ENCODE measurements around the gene KLC1.

The KLC1 gene

DNA sequence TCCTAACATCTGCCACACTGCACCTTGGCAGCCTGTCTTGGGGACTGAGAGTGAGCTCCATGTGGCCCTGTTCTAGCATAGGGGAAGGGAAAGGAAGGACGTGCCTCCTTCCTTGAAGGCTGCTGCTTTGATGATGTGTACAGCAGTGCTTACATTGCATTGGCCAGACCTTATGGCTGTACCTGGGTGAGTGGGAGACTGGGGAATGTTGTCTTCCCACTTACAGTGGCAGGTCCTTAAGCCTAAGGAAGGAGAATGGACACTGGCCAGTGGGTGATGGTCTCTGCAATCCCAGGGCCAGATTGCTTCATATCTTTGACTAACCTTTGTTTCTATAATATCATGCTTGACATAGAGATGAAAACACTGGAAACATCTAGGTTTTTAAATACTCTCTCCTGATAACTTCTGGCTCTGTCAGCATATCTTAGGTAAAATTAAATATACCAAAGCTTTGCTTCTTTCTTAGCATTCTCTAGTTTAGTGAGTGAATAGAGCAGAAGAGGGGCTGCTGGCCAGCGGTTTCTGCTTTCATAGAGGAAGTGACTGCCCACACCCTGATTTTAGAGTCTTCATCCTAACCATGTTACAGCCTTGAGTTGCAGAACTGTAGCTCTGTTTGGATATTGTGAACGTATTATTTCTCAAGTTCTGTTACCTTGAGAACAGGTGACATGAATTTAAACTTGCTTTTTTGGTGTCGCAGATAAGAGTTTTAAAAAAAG lies 27.2 kb downstream of the KLC1 start:
- no peak overlapping the region for H3K4me3 ChIP-seq (ENCODE audit: low read depth, low read length)
- DNase-seq (ENCODE audit: low read depth, low spot score) = no peak
- no peak for TF ChIP-seq CTCF (IDR thresholded peaks at IDR 0.05; ENCODE audit: low read depth, low read length)
- in situ Hi-C loops (cut with HindIII; ENCODE audit: low sequenced_read_pairs) = no loop called here

DNA sequence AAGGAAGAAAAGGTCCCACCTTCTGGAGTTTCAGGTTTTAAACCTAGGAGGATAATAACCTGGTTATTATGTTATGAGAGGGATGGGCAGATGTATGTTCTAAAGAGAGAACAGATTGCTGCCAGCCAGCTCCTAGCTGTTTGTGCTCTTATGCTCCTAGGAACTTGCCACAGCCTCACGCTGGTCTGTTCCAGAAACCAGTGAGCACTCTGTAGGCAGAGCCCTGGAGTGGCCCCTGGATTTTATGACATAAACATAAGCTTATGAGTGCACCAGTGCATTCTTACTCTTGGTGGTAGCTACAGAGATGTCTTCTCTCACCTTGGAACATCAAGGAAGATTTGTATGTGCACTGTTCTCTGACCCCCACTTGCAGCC lies 27.7 kb downstream of the KLC1 start:
- TF ChIP-seq CTCF (IDR thresholded peaks at IDR 0.05; ENCODE audit: low read depth, low read length) = no peak
- H3K4me3 ChIP-seq (ENCODE audit: low read depth, low read length) = no peak overlapping the region
- DNase-seq (ENCODE audit: low read depth, low spot score) = no peak
- in situ Hi-C loops (cut with HindIII; ENCODE audit: low sequenced_read_pairs) = no loop called here

DNA sequence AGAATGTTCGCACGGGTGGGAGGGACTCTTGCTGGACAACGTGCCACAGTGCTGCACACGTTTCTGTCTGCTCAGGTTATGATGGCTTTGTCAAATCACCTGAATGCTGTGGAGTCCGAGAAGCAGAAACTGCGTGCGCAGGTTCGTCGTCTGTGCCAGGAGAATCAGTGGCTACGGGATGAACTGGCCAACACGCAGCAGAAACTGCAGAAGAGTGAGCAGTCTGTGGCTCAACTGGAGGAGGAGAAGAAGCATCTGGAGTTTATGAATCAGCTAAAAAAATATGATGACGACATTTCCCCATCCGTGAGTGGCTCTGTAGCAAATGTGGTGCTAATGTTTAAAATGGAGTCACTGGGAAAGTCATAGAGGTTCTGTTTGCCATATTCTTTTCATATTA lies 28.5 kb downstream of the KLC1 start:
- TF ChIP-seq CTCF (IDR thresholded peaks at IDR 0.05; ENCODE audit: low read depth, low read length) = no peak
- DNase-seq (ENCODE audit: low read depth, low spot score) = peak; percentile 56
- in situ Hi-C loops (cut with HindIII; ENCODE audit: low sequenced_read_pairs) = no loop called here
- no peak overlapping the region for H3K4me3 ChIP-seq (ENCODE audit: low read depth, low read length)

GRCh38 chr14:103659631-103660030 lies 30.6 kb downstream of the KLC1 start:
- no peak overlapping the region for H3K4me3 ChIP-seq (ENCODE audit: low read depth, low read length)
- DNase-seq (ENCODE audit: low read depth, low spot score) = no peak
- in situ Hi-C loops (cut with HindIII; ENCODE audit: low sequenced_read_pairs) = no loop called here
- TF ChIP-seq CTCF (IDR thresholded peaks at IDR 0.05; ENCODE audit: low read depth, low read length) = no peak

DNA sequence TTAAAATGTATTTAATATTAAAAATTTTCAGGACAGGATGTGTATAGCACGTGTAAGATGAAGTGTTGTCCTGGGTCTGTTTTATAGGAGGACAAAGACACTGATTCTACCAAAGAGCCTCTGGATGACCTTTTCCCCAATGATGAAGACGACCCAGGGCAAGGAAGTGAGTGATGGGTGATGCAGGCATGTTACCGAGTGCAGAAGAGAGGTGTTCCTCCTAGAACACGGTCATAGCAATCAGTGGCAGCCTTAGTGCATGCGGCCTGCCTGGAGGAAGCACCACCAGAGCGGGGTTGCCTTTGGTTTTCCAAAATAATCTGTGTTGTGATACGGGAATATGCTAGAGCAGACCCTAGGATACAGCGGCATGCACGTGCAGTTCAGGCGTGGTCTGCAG lies 33.0 kb downstream of the KLC1 start:
- DNase-seq (ENCODE audit: low read depth, low spot score) = no peak
- in situ Hi-C loops (cut with HindIII; ENCODE audit: low sequenced_read_pairs) = no loop called here
- TF ChIP-seq CTCF (IDR thresholded peaks at IDR 0.05; ENCODE audit: low read depth, low read length) = no peak
- no peak overlapping the region for H3K4me3 ChIP-seq (ENCODE audit: low read depth, low read length)

- DNase-seq (ENCODE audit: low read depth, low spot score) = no peak
- TF ChIP-seq CTCF (IDR thresholded peaks at IDR 0.05; ENCODE audit: low read depth, low read length) = no peak
- in situ Hi-C loops (cut with HindIII; ENCODE audit: low sequenced_read_pairs) = no loop called here
- H3K4me3 ChIP-seq (ENCODE audit: low read depth, low read length) = no peak overlapping the region
Measured at GRCh38 chr14:103662591-103662990, 33.6 kb downstream of the KLC1 start.

Measured in astrocyte of the spinal cord (primary cell).